HL-60/S4 treated with phorbol 12-myristate 13-acetate at 8.2 ng/mL for 4 days and 3 days (cell line): Measurements from ENCODE around the gene ABHD12.

Experiments
- in situ Hi-C: fragments of 300-500 bp; cut with MboI; formaldehyde crosslinking; loops from 2 replicates; pipeline ENCODE4 v1.15.0; 2022; ENCODE audit warnings: low sequenced_read_pairs

ABHD12 gene

GRCh38 chr20:25309395-25310267, 81.0 kb downstream of the ABHD12 start:
- in situ Hi-C loops = loop anchor here (10.0 kb wide), 2 partner anchors 65 to 85 kb away; partner anchors contain the start of gene ABHD12

GRCh38 chr20:25308671-25309394, 81.8 kb downstream of the ABHD12 start:
- in situ Hi-C loops = loop anchor here (10.0 kb wide), 1 partner anchor 86 kb away; the partner anchor contains the start of gene ABHD12

GRCh38 chr20:25308083-25308491, 82.5 kb downstream of the ABHD12 start:
- in situ Hi-C loops = loop anchor here (10.0 kb wide), 1 partner anchor 87 kb away; the partner anchor contains the start of gene ABHD12

- in situ Hi-C loops = loop anchor here (10.0 kb wide), 1 partner anchor 88 kb away; the partner anchor contains the start of gene ABHD12
These were observed 83.4 kb downstream of the ABHD12 start for GRCh38 chr20:25306991-25307903.

- in situ Hi-C loops = loop anchor here (10.0 kb wide), 1 partner anchor 91 kb away; the partner anchor contains the start of gene ABHD12
These were observed 86.5 kb downstream of the ABHD12 start for GRCh38 chr20:25304025-25304549.

- in situ Hi-C loops = loop anchor here (10.0 kb wide), 1 partner anchor 91 kb away; the partner anchor contains the start of gene ABHD12
These were observed 87.2 kb downstream of the ABHD12 start for GRCh38 chr20:25303292-25304024.

GRCh38 chr20:25302596-25302995, 88.0 kb downstream of the ABHD12 start:
- in situ Hi-C loops = loop anchor here (10.0 kb wide), 1 partner anchor 92 kb away; the partner anchor contains the start of gene ABHD12

GRCh38 chr20:25301357-25301920, 89.2 kb downstream of the ABHD12 start:
- in situ Hi-C loops = loop anchor here (10.0 kb wide), 1 partner anchor 93 kb away; the partner anchor contains the start of gene ABHD12

- in situ Hi-C loops = loop anchor here (10.0 kb wide), 1 partner anchor 94 kb away; the partner anchor contains the start of gene ABHD12
These were observed 90.0 kb downstream of the ABHD12 start for GRCh38 chr20:25300496-25301170.

- in situ Hi-C loops = loop anchor here (10.0 kb wide), 1 partner anchor 95 kb away; the partner anchor contains the start of gene ABHD12
These were observed 90.8 kb downstream of the ABHD12 start for GRCh38 chr20:25299806-25300205.

- in situ Hi-C loops = no loop called here
These were observed 93.3 kb downstream of the ABHD12 start for GRCh38 chr20:25297141-25297905.

- in situ Hi-C loops = no loop called here
These were observed 94.2 kb downstream of the ABHD12 start for GRCh38 chr20:25296094-25297093.

- in situ Hi-C loops = no loop called here
These were observed 95.1 kb downstream of the ABHD12 start for GRCh38 chr20:25295386-25296093.

- in situ Hi-C loops = no loop called here
These were observed 95.9 kb downstream of the ABHD12 start for GRCh38 chr20:25294459-25295385.
